Activated CD4-positive, alpha-beta T cell treated with anti-CD3 and anti-CD28 coated beads for 36 hours (primary cell): ENCODE measurements around the gene ISCU. TPM values are rescaled to one million over a fixed set of nuclear protein-coding genes. Genes with fewer than 3 reads are reported as not detected.
"Not testable (repeated sequence)": the region's sequence is repeated elsewhere in the genome, so short reads cannot be mapped to it uniquely, and the experiment has no call there.

Experiments used
- ATAC-seq: fragments of 200-7000 bp; cut with Tn5 transposase; one replicate; pipeline ENCODE4 v1.10.0; 2021; ENCODE audit warnings: mild to moderate bottlenecking, moderate library complexity
- CTCF ChIA-PET: fragments of 350-600 bp; sonication (Branson Sonifier 250); formaldehyde crosslinking; loops from one replicate; lab custom pipeline; 2021; ENCODE audit warnings: antibody characterized with exemption; lab: Charles Lee
- POLR2A ChIA-PET: fragments of 350-600 bp; sonication (Branson Sonifier 250); formaldehyde crosslinking; loops from one replicate; lab custom pipeline; 2021; ENCODE audit warnings: antibody characterized with exemption, inconsistent platforms; lab: Charles Lee
- DNase-seq: peaks from one replicate; pipeline ENCODE4 v3.0.0-alpha.2; 2020
- H3K27ac Mint-ChIP-seq: one replicate; pipeline ENCODE4 v1.8.0; 2021; ENCODE audit warnings: mixed read lengths
- H3K27me3 Mint-ChIP-seq: one replicate; pipeline ENCODE4 v1.8.0; 2021; ENCODE audit warnings: mixed read lengths
- H3K36me3 Mint-ChIP-seq: one replicate; pipeline ENCODE4 v1.8.0; 2021; ENCODE audit warnings: low read depth, mixed read lengths
- H3K4me1 Mint-ChIP-seq: one replicate; pipeline ENCODE4 v1.8.0; 2021; ENCODE audit warnings: mixed read lengths
- H3K4me3 Mint-ChIP-seq: one replicate; pipeline ENCODE4 v1.8.0; 2021; ENCODE audit warnings: mild to moderate bottlenecking, moderate library complexity, mixed read lengths
- H3K9me3 Mint-ChIP-seq: one replicate; pipeline ENCODE4 v1.8.0; 2021; ENCODE audit warnings: low read depth, mixed read lengths
- intact Hi-C, 2 experiments: fragments of 100-400 bp; cut with DNase I in 1 of 2; cut with micrococcal nuclease in 1 of 2; formaldehyde crosslinking; loops; one replicate each; pipeline versions ENCODE4 v1.14.2 to v1.15.1; 2022 to 2024; cut with DNase I, micrococcal nuclease
- total RNA-seq, 2 experiments: library from RNA; stranded (reverse); gene quantifications; one replicate each; pipeline ENCODE4 v1.2.3, GENCODE V29; 2021

The ISCU gene
- total RNA-seq, 2 experiments from 2014 or later = 67.3 to 83.8 TPM

- intact Hi-C loops = no loop called here
- Mint-ChIP-seq H3K27me3 (no peaks in the 10 kb centered on the region), H3K4me3 (no peak overlapping the region), H3K9me3 (no peaks in the 10 kb centered on the region), H3K36me3 (peaks cover 53% of the 10 kb centered on the region), H3K27ac (no peak overlapping the region), H3K4me1 (peaks cover 26% of the 10 kb centered on the region)
- ATAC-seq = no peak
- ChIA-PET POLR2A (no interaction called here), CTCF (interaction anchor here (0.9 kb wide), 1 partner anchor 35 kb away, joined by 3 read pairs; no protein-coding TSS in a partner anchor)
- no peak for DNase-seq
Observed at GRCh38 chr12:108547686-108548085, 14.7 kb upstream of the ISCU start.

- peak overlapping the region; percentile 33 for H3K27ac Mint-ChIP-seq
- H3K9me3 Mint-ChIP-seq = no peaks in the 10 kb centered on the region
- no peaks in the 10 kb centered on the region for H3K27me3 Mint-ChIP-seq
- intact Hi-C loops = no loop called here
- H3K4me3 Mint-ChIP-seq = no peak overlapping the region
- CTCF ChIA-PET = interaction anchor here (0.6 to 1.7 kb wide), 6 partner anchors 9 to 314 kb away, joined by 3 to 5 read pairs (median 3); no protein-coding TSS in a partner anchor
- DNase-seq = no peak
- POLR2A ChIA-PET = interaction anchor here (0.6 kb wide), 1 partner anchor 9 kb away, joined by 3 read pairs; no protein-coding TSS in a partner anchor
- ATAC-seq = no peak
- H3K36me3 Mint-ChIP-seq = peaks cover 42% of the 10 kb centered on the region
- H3K4me1 Mint-ChIP-seq = peaks cover 39% of the 10 kb centered on the region
Observed at GRCh38 chr12:108548954-108549521, 13.4 kb upstream of the ISCU start.

GRCh38 chr12:108551535-108551934 is 10.9 kb upstream of the ISCU start:
- ATAC-seq (no peak), DNase-seq (no peak)
- no peaks in the 10 kb centered on the region for H3K9me3 Mint-ChIP-seq
- ChIA-PET CTCF (interaction anchor here (1.0 kb wide), 1 partner anchor 39 kb away, joined by 3 read pairs; no protein-coding TSS in a partner anchor), POLR2A (no interaction called here)
- H3K4me1 Mint-ChIP-seq = peaks cover 58% of the 10 kb centered on the region
- no peak overlapping the region for H3K27ac Mint-ChIP-seq
- no peaks in the 10 kb centered on the region for H3K27me3 Mint-ChIP-seq
- H3K4me3 Mint-ChIP-seq = peak overlapping the region; percentile 24
- H3K36me3 Mint-ChIP-seq = peaks cover 28% of the 10 kb centered on the region
- intact Hi-C loops = no loop called here

- no peak overlapping the region for H3K4me3 Mint-ChIP-seq
- CTCF ChIA-PET = interaction anchor here (0.9 kb wide), 1 partner anchor 67 kb away, joined by 3 read pairs; no protein-coding TSS in a partner anchor
- peaks cover 75% of the 10 kb centered on the region for H3K4me1 Mint-ChIP-seq
- DNase-seq = no peak
- no peaks in the 10 kb centered on the region for H3K9me3 Mint-ChIP-seq
- H3K36me3 Mint-ChIP-seq = peaks cover 25% of the 10 kb centered on the region
- ATAC-seq = no peak
- POLR2A ChIA-PET = no interaction called here
- no peaks in the 10 kb centered on the region for H3K27me3 Mint-ChIP-seq
- no peak overlapping the region for H3K27ac Mint-ChIP-seq
- intact Hi-C loops = no loop called here
Observed at GRCh38 chr12:108553799-108554198, 8.6 kb upstream of the ISCU start.

- H3K27ac Mint-ChIP-seq, intact Hi-C loops, H3K9me3 Mint-ChIP-seq, H3K4me3 Mint-ChIP-seq, ATAC-seq, H3K27me3 Mint-ChIP-seq, DNase-seq: not testable (repeated sequence)
- Mint-ChIP-seq H3K4me1 (peaks cover 80% of the 10 kb centered on the region), H3K36me3 (peaks cover 26% of the 10 kb centered on the region)
- POLR2A ChIA-PET = interaction anchor here (0.7 kb wide), 1 partner anchor 99 kb away, joined by 4 read pairs; no protein-coding TSS in a partner anchor
- CTCF ChIA-PET = interaction anchor here (2.5 kb wide), 1 partner anchor 62 kb away, joined by 7 read pairs; no protein-coding TSS in a partner anchor
Observed at GRCh38 chr12:108555383-108555782, 7.0 kb upstream of the ISCU start.

- Mint-ChIP-seq H3K4me3 (peak overlapping the region; percentile 100), H3K36me3 (peaks cover 24% of the 10 kb centered on the region), H3K9me3 (no peaks in the 10 kb centered on the region), H3K27me3 (no peaks in the 10 kb centered on the region), H3K27ac (peak overlapping the region; percentile 100), H3K4me1 (peaks cover 52% of the 10 kb centered on the region)
- intact Hi-C loops = no loop called here
- ChIA-PET CTCF (interaction anchor here (1.0 to 12.8 kb wide), 2 partner anchors 60 to 76 kb away, joined by 3 to 270 read pairs; no protein-coding TSS in a partner anchor), POLR2A (interaction anchor here (2.7 kb wide), 1 partner anchor 9 kb away, joined by 10 read pairs; no protein-coding TSS in a partner anchor)
- peak; percentile 57 for DNase-seq
- ATAC-seq = peak; percentile 5
Observed at GRCh38 chr12:108559007-108559655, 3.3 kb upstream of the ISCU start.

- DNase-seq (peak; percentile 21), ATAC-seq (no peak)
- peak overlapping the region; percentile 100 for H3K27ac Mint-ChIP-seq
- no peaks in the 10 kb centered on the region for H3K9me3 Mint-ChIP-seq
- ChIA-PET POLR2A (interaction anchor here (0.7 to 2.7 kb wide), 2 partner anchors 9 to 1464 kb away, joined by 3 to 10 read pairs; no protein-coding TSS in a partner anchor), CTCF (interaction anchor here (0.9 to 12.8 kb wide), 4 partner anchors 47 to 244 kb away, joined by 3 to 270 read pairs (median 5); no protein-coding TSS in a partner anchor)
- no peaks in the 10 kb centered on the region for H3K27me3 Mint-ChIP-seq
- intact Hi-C loops = loop anchor here (2.0 to 10.0 kb wide), 10 partner anchors 45 to 1467 kb away; partner anchors contain the start of genes MMAB (in 2 of the 2), MVK (in 2 of the 2), CORO1C (in 1 of the 2) and CRY1 (in 1 of the 2)
- peak overlapping the region; percentile 100 for H3K4me3 Mint-ChIP-seq
- peaks cover 28% of the 10 kb centered on the region for H3K36me3 Mint-ChIP-seq
- peaks cover 52% of the 10 kb centered on the region for H3K4me1 Mint-ChIP-seq
Observed at GRCh38 chr12:108559748-108560147, 2.6 kb upstream of the ISCU start.

GRCh38 chr12:108560321-108560721 is 2.1 kb upstream of the ISCU start:
- intact Hi-C loops = loop anchor here (2.0 to 10.0 kb wide), 10 partner anchors 46 to 1468 kb away; partner anchors contain the start of genes MMAB (in 2 of the 2), MVK (in 2 of the 2), CORO1C (in 1 of the 2) and CRY1 (in 1 of the 2)
- Mint-ChIP-seq H3K4me3 (peak overlapping the region; percentile 100), H3K27me3 (no peaks in the 10 kb centered on the region), H3K4me1 (peaks cover 50% of the 10 kb centered on the region), H3K9me3 (no peaks in the 10 kb centered on the region), H3K27ac (peak overlapping the region; percentile 100), H3K36me3 (peaks cover 29% of the 10 kb centered on the region)
- ATAC-seq (no peak), DNase-seq (no peak)
- ChIA-PET CTCF (interaction anchor here (0.9 to 12.8 kb wide), 6 partner anchors 16 to 243 kb away, joined by 3 to 270 read pairs (median 4); no protein-coding TSS in a partner anchor), POLR2A (interaction anchor here (0.7 to 2.7 kb wide), 3 partner anchors 8 to 1464 kb away, joined by 3 to 10 read pairs (median 3); no protein-coding TSS in a partner anchor)

GRCh38 chr12:108560752-108561719 is 1.4 kb upstream of the ISCU start, which contains the start of gene SART3:
Gene SART3, minus strand, starts transcription at chr12:108561173. Its CDS starts 19 bp downstream, at chr12:108561154.
- H3K4me3 Mint-ChIP-seq = peak within 1 kb of the TSS; percentile 100
- intact Hi-C loops = loop anchor here (1.0 to 10.0 kb wide), 14 partner anchors 46 to 1469 kb away; partner anchors contain the start of genes FICD (in 2 of the 2), MMAB (in 2 of the 2), MVK (in 2 of the 2) and SSH1 (in 2 of the 2)
- CTCF ChIA-PET = interaction anchor here (1.0 to 12.8 kb wide), 5 partner anchors 15 to 243 kb away, joined by 3 to 270 read pairs (median 4); no protein-coding TSS in a partner anchor
- POLR2A ChIA-PET = interaction anchor here (0.8 to 2.7 kb wide), 3 partner anchors 7 to 70 kb away, joined by 3 to 10 read pairs (median 7); no protein-coding TSS in a partner anchor
- ATAC-seq (peak; percentile 48), DNase-seq (peak; percentile 90)
- H3K9me3 Mint-ChIP-seq = no peaks in the 10 kb centered on the region
- H3K36me3 Mint-ChIP-seq = peaks cover 35% of the 10 kb centered on the region
- H3K27me3 Mint-ChIP-seq = no peaks in the 10 kb centered on the region
- H3K27ac Mint-ChIP-seq = peak within 1 kb of the TSS; percentile 100
- peaks cover 50% of the 10 kb centered on the region for H3K4me1 Mint-ChIP-seq
